HUES48 (cell line): ENCODE measurements around the gene SYNGAP1.

ENCODE experiments used
- H3K27ac ChIP-seq: one replicate; pipeline ENCODE4 v1.7.0; 2013; ENCODE audit warnings: low read depth, low read length, inconsistent platforms
- H3K27me3 ChIP-seq: 2 replicates; pipeline ENCODE4 v1.6.1; 2013; ENCODE audit warnings: mild to moderate bottlenecking, low read length; ENCODE audit not compliant: control insufficient read depth, insufficient read depth
- H3K36me3 ChIP-seq: 2 replicates; pipeline ENCODE4 v1.6.1; 2013; ENCODE audit warnings: low read length; ENCODE audit not compliant: control insufficient read depth, insufficient read depth
- H3K4me1 ChIP-seq: 2 replicates; pipeline ENCODE4 v1.6.1; 2013; ENCODE audit warnings: mild to moderate bottlenecking, low read length; ENCODE audit not compliant: control insufficient read depth, insufficient read depth
- H3K4me3 ChIP-seq: 2 replicates; pipeline ENCODE4 v1.5.1; 2013; ENCODE audit warnings: mild to moderate bottlenecking, low read depth, low read length
- H3K9ac ChIP-seq: 2 replicates; pipeline ENCODE4 v1.6.1; 2013; ENCODE audit warnings: mild to moderate bottlenecking, low read depth, low read length, moderate library complexity
- H3K9me3 ChIP-seq: 2 replicates; pipeline ENCODE4 v1.6.1; 2013; ENCODE audit warnings: low read length; ENCODE audit not compliant: control insufficient read depth, insufficient read depth

SYNGAP1 gene

DNA sequence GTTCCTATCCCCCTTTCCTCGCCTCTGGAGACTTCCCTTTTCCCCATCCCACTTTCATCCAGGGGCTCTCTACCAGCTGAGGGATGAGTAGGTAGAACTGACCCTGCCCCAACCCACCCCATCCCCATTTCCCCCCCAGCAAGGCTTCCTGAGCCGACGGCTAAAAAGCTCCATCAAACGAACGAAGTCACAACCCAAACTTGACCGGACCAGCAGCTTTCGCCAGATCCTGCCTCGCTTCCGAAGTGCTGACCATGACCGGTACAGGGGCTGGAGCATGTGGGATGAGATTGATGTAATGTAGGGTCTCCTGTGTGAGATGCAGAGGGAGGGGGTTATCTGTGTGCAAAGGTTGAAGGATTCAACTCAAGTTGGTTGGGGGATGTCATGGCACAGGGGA lies 12.7 kb downstream of the SYNGAP1 start:
- Histone ChIP-seq H3K4me1 (peaks cover 51% of the 10 kb centered on the region), H3K9ac (no peak overlapping the region), H3K27me3 (no peaks in the 10 kb centered on the region), H3K9me3 (no peaks in the 10 kb centered on the region), H3K27ac (peak overlapping the region; percentile 98), H3K36me3 (peaks cover 27% of the 10 kb centered on the region), H3K4me3 (peak overlapping the region; percentile 65)

DNA sequence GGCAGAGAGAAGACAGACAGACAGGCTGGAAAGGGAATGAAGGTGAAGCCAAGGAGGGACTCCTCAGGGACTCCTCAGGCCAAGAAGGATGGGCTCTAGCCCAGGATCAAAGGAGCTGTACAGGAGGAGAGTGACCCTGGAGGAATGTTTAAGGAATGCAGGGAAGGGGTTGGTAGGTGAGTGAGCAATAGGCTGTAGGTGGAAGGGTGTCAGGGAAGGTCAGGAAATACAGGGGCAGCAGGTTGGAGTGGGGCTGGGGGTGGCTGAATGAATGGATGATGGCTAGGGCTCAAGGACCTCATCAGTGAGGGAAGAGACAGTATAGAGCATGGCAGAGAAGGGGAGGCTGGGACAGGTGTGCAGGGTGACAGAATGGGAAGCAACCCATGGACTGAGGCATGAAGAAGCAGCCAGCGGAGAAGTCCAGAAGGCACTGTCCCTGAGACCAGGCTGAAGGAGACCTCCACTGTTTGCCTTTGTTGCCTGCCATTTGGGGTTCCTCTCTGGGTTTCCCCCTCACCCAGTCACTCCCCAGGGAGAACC lies 13.2 kb downstream of the SYNGAP1 start:
- peak overlapping the region; percentile 29; the same call in 1 of the 2 replicates for H3K9ac ChIP-seq
- peak overlapping the region; percentile 98 for H3K27ac ChIP-seq
- H3K9me3 ChIP-seq = no peaks in the 10 kb centered on the region
- no peaks in the 10 kb centered on the region for H3K27me3 ChIP-seq
- H3K36me3 ChIP-seq = peaks cover 31% of the 10 kb centered on the region
- H3K4me1 ChIP-seq = peaks cover 51% of the 10 kb centered on the region
- H3K4me3 ChIP-seq = peak overlapping the region; percentile 65

DNA sequence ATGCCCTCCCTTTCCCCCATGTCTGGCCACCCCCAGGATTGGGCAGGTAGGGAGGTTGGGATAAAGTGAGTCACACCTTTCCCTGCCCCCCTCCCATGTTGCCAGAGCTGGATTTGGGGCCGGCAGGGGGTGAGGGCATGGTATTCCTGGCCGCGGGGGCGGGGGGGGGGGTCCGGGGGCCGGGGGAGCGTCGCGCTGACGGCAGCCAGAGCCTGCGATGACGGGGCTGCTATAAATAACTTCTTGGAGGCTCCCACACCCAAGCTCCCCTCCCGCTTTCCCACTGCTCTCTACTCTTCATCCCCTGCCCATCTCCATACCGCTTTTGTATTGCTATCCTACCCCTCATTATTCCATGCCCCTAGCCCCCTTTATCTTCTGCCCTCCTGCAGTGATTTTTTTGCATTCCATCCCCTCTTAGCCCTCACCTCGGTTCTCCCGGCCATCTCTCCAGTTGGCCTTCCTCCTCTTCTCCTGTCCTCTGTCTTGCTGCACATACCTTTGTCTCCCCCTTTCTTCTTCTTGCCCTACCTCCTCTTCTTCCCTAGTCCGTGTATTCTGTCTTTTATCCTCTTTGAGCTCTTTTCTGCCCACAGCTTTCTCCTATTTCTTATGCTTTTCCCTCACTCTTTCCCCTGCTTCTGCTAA lies 13.8 kb downstream of the SYNGAP1 start:
- Histone ChIP-seq H3K9me3 (no peaks in the 10 kb centered on the region), H3K36me3 (peaks cover 37% of the 10 kb centered on the region), H3K27me3 (no peaks in the 10 kb centered on the region), H3K4me3 (peak overlapping the region; percentile 65), H3K4me1 (peaks cover 46% of the 10 kb centered on the region), H3K9ac (peak overlapping the region; percentile 29; the same call in 1 of the 2 replicates), H3K27ac (peak overlapping the region; percentile 98)

DNA sequence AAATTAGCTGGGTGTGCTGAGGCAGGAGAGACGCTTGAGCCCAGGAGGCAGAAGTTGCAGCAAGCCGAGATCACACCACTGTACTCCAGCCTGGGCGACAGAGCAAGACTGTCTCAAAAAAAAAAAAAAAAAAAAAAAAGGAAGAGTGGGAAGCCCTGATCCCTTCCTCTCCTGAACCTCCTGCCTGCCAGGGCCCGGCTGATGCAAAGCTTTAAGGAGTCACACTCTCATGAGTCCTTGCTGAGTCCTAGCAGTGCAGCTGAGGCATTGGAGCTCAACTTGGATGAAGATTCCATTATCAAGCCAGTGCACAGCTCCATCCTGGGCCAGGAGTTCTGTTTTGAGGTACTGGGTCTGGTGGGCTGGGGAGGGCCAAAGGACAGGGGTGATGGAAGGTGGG lies 15.1 kb downstream of the SYNGAP1 start:
- Histone ChIP-seq H3K27me3 (no peaks in the 10 kb centered on the region), H3K9me3 (no peaks in the 10 kb centered on the region), H3K9ac (no peak overlapping the region), H3K4me1 (peaks cover 34% of the 10 kb centered on the region), H3K4me3 (no peak overlapping the region), H3K27ac (no peak overlapping the region), H3K36me3 (peaks cover 48% of the 10 kb centered on the region)

DNA sequence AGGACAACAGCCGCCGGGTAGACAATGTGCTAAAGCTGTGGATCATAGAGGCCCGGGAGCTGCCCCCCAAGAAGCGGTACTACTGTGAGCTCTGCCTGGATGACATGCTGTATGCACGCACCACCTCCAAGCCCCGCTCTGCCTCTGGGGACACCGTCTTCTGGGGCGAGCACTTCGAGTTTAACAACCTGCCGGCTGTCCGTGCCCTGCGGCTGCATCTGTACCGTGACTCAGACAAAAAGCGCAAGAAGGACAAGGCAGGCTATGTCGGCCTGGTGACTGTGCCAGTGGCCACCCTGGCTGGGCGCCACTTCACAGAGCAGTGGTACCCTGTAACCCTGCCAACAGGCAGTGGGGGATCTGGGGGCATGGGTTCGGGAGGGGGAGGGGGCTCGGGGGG lies 17.8 kb downstream of the SYNGAP1 start:
- Histone ChIP-seq H3K9me3 (no peaks in the 10 kb centered on the region), H3K4me1 (peaks cover 13% of the 10 kb centered on the region), H3K36me3 (peaks cover 75% of the 10 kb centered on the region), H3K27me3 (no peaks in the 10 kb centered on the region), H3K9ac (no peak overlapping the region), H3K4me3 (no peak overlapping the region), H3K27ac (no peak overlapping the region)

DNA sequence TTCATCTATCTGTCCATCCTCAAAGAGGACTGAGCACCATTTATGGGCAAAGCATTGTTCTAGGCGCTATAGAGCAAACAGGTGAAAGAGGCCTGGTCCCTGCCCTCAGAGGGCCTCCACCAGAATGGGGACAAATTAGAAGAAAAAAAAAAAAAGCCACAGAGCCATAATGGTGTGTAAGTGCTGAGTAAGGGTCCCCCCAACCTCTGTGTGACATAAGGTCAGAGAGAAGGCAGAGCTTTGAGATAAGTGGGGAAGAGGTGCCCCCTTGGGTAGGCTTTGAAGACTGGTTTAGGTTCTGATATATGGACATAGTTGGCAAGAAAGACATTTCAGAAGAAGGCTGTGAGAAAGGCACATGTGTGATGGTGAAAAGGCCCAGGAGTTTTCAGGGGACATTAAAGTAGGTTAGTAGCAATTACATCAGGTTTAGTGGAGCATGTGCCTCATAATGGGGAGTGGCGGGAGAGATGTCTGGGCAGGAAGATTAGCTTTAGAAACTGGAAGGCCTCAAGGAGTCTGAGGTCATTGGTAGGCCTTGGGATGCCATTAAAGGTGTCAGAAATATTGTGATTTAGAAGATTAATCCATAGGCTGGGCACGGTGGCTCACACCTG lies 19.2 kb downstream of the SYNGAP1 start:
- Histone ChIP-seq H3K4me1 (peaks cover 2% of the 10 kb centered on the region), H3K27me3 (no peaks in the 10 kb centered on the region), H3K4me3 (no peak overlapping the region), H3K9me3 (no peaks in the 10 kb centered on the region), H3K9ac (no peak overlapping the region), H3K36me3 (peaks cover 86% of the 10 kb centered on the region), H3K27ac (no peak overlapping the region)

DNA sequence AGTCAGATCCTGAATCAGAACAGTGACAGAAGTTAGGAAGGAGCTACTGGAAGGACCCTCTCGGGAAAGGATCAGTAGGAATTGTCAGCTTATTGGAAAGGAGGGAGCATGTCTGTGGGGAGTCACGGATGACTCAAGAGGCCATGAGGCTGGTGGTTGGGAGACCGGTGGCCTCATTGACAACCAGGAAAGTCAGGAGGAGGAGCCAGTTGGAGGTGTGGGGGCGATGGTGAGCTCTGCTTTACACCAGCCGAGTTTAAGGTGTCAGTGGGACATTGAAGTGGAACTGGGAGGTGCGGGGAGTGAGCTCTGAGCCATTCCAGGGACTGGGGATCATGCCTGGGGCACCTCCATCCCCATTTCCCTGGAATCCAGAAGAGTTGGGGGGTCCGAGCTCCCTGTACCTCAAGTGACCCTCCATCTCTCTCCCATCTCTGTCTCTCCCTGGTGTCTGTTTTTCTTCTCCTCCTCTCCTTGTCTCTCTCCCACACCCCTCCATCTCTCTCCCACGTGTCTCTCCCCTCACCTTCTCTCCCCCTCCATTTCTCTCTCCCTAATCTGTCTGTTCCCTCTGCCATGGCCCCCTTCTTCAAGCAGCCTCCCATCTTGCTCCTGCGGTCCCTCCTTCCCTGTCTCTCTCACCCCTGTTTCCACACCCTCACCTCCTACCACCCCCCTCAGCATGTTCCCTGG lies 20.2 kb downstream of the SYNGAP1 start:
- Histone ChIP-seq H3K9ac (no peak overlapping the region), H3K27ac (no peak overlapping the region), H3K9me3 (no peaks in the 10 kb centered on the region), H3K27me3 (no peaks in the 10 kb centered on the region), H3K4me3 (no peak overlapping the region), H3K36me3 (peaks cover 94% of the 10 kb centered on the region), H3K4me1 (no peaks in the 10 kb centered on the region)

DNA sequence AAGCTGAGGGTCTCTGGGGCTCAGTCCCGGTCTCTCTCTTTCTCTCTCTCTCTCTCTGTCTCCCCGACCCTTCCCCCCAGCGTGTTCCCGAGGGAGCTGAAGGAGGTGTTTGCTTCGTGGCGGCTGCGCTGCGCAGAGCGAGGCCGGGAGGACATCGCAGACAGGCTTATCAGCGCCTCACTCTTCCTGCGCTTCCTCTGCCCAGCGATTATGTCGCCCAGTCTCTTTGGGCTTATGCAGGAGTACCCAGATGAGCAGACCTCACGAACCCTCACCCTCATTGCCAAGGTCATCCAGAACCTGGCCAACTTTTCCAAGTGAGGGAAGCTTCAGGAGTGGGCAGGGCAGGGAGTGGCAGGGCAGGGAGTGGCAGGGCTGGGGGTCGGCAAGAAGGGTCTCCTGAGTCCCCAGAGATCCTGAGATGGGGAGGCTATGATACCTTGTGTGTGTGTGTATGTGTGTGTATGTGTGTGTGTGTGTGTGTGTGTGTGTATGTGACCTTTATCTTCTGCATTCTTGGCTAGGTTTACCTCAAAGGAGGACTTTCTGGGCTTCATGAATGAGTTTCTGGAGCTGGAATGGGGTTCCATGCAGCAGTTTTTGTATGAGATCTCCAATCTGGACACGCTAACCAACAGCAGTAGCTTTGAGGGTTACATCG lies 20.9 kb downstream of the SYNGAP1 start:
- Histone ChIP-seq H3K27me3 (no peaks in the 10 kb centered on the region), H3K4me3 (no peak overlapping the region), H3K27ac (no peak overlapping the region), H3K9ac (no peak overlapping the region), H3K9me3 (no peaks in the 10 kb centered on the region), H3K36me3 (peaks cover 93% of the 10 kb centered on the region), H3K4me1 (no peaks in the 10 kb centered on the region)

DNA sequence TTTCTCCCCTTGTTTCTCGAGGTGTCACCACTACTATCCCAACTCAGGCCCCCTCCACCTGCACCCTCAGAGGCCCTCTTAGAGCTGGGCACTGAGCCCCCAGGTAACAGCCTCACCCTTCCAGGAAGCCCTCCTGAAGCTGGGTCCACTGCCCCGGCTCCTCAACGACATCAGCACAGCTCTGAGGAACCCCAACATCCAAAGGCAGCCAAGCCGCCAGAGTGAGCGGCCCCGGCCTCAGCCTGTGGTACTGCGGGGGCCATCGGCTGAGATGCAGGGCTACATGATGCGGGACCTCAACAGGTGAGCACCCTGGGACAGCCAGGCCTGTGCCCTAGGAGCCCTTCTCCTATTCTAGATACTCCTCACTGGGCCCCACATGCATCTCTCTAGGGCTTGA lies 21.6 kb downstream of the SYNGAP1 start:
- Histone ChIP-seq H3K36me3 (peaks cover 93% of the 10 kb centered on the region), H3K9me3 (no peaks in the 10 kb centered on the region), H3K9ac (no peak overlapping the region), H3K4me3 (no peak overlapping the region), H3K27me3 (no peaks in the 10 kb centered on the region), H3K27ac (no peak overlapping the region), H3K4me1 (no peaks in the 10 kb centered on the region)

DNA sequence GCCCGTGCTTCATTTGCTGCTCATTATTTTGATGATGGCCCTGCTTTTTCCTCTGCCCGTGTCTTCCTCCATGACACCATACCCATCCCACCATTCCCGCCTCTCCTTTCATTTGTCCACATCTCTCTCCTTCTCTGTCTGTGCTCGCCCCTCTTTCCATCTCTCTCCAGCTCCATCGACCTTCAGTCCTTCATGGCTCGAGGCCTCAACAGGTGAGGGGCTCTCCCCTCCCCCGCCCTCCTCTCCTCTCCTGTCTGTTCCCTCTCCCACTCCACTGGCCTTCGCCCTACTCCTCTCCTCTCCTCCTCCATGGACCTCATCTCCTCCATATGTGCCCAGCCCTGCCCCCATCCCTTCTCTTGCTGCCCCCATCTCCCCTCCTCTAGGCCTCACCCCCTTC lies 22.4 kb downstream of the SYNGAP1 start:
- Histone ChIP-seq H3K27me3 (no peaks in the 10 kb centered on the region), H3K9ac (no peak overlapping the region), H3K4me3 (no peak overlapping the region), H3K4me1 (no peaks in the 10 kb centered on the region), H3K9me3 (no peaks in the 10 kb centered on the region), H3K36me3 (peaks cover 93% of the 10 kb centered on the region), H3K27ac (no peak overlapping the region)
